Heart right ventricle (tissue), 16 donors: ENCODE results near the gene MOSPD3. TPM values are rescaled to one million over a fixed set of nuclear protein-coding genes. Genes with fewer than 3 reads are reported as not detected.

ENCODE experiments used
- ATAC-seq, 8 donors: fragments of 200-7000 bp; cut with Tn5 transposase; one replicate each; pipeline ENCODE4 v1.9.1; 2020; ENCODE audit warnings: mild to moderate bottlenecking in 8 of 8, moderate library complexity in 8 of 8, moderate number of reproducible peaks in 1 of 8
- DNase-seq, 2 donors: peaks; one replicate each; pipeline ENCODE4 v3.0.0-alpha.2; 2020
- H3K27ac ChIP-seq, 10 donors: fragments of 200-600 bp; sonication (generic) in 2 of 10; one replicate each; pipeline versions ENCODE4 v1.5.0 to v1.8.0; 2020 to 2022; ENCODE audit warnings: mild to moderate bottlenecking in 3 of 10
- H3K27me3 ChIP-seq, 7 donors: fragments of 200-600 bp; one replicate each; pipeline ENCODE4 v1.8.0; 2021 to 2022; ENCODE audit warnings: mild to moderate bottlenecking in 2 of 7
- H3K36me3 ChIP-seq, 9 donors: fragments of 200-600 bp; sonication (generic) in 1 of 9; one replicate each; pipeline versions ENCODE4 v1.5.0 to v1.8.0; 2020 to 2022; ENCODE audit warnings: mild to moderate bottlenecking in 2 of 9
- H3K4me1 ChIP-seq, 9 donors: fragments of 200-600 bp; sonication (generic) in 1 of 9; one replicate each; pipeline versions ENCODE4 v1.5.0 to v1.8.0; 2020 to 2022; ENCODE audit warnings: mild to moderate bottlenecking in 4 of 9
- H3K4me3 ChIP-seq, 10 donors: fragments of 200-600 bp; sonication (generic) in 2 of 10; one replicate each; pipeline versions ENCODE4 v1.5.0 to v1.8.0; 2020 to 2022; ENCODE audit warnings: mild to moderate bottlenecking in 7 of 10, moderate library complexity in 2 of 10
- H3K9me3 ChIP-seq, 11 donors: fragments of 200-600 bp in 10 of 11; sonication (generic) in 2 of 11; one replicate each; pipeline versions ENCODE4 v1.5.0 to v1.8.0; 2013 to 2022; ENCODE audit warnings: mild to moderate bottlenecking in 2 of 11, control low read depth in 1 of 11, moderate library complexity in 1 of 11
- CTCF ChIP-seq, 9 donors: fragments of 200-600 bp; sonication (generic) in 2 of 9; IDR thresholded peaks; one replicate each; pipeline versions ENCODE4 v1.5.0 to v1.8.0; 2021 to 2022; ENCODE audit warnings: antibody characterized with exemption in 9 of 9, mild to moderate bottlenecking in 5 of 9, moderate library complexity in 1 of 9
- WGBS, 2 donors: extraction: QIAGEN DNeasy Blood & Tissue Kit; methylation state at CpG; one replicate each; pipeline ENCODE4 v1.1.7; 2013; ENCODE audit warnings: inconsistent platforms in 1 of 2; 5-methylcytosine and 5-hydroxymethylcytosine counted together
- intact Hi-C, 10 donors: fragments of 100-400 bp; cut with DNase I; formaldehyde crosslinking; loops; one replicate each; pipeline versions ENCODE4 v1.11.1 to v1.14.2; 2022
- polyA plus RNA-seq, 2 donors: library from polyadenylated mRNA; stranded (reverse); fragments of 200-250 nt; gene quantifications; one replicate each; pipeline ENCODE4 v1.2.3, GENCODE V29; 2013
- total RNA-seq, 10 donors: library from RNA; stranded (reverse); fragmentation: NEBNext Ultra II Directional in 3 of 10; extraction: Animal tissue kit (Norgen Biotek cat#: 25700) in 3 of 10; gene quantifications; one replicate each; pipeline versions ENCODE4 v1.2.1 to v1.2.4, GENCODE V29; 2021 to 2023
- donor health status: Arrhythmogenic right ventricular cardiomyopathy.
- donor health status: ischemic (EF 13 %, LVEDD 7.1; RV severe dilation, severe dysfunction).
- donor health status: healthy with polysubstance abuse.
- donor health status: DM: no; HTN: yes; CAD: no.
- donor health status: DM: no; HTN: no; CAD: no.
- donor health status: ischemic (EF 25% LVEDD 6.9; RV normal size, moderate dysfunction).
- donor health status: ischemic (EF 25% LVEDD 5.7; RV mildly dilated, moderate dysfunction).
- donor health status: healthy.
- donor health status: DM: yes; HTN: yes; CAD: no.
- donor health status: Ischemic cardiomyopathy.
- donor health status: ischemic (EF 35%, LVEDD 5.7; RV mildly dilated, moderate dysfunction).
- donor health status: nonischemic (EF 11% LVEDD 7.7; RV severe dilation, severe dysfunction).
- donor health status: DM: yes; HTN: yes; CAD: no.
- donor health status: PGD.
- donor health status: ischemic (EF 29% LVEDD 5.4; RV normal size, mild dysfunction).
- donor health status: nonischemic (EF 23%, LVEDD 6.1; RV moderate dilation, normal function).

The MOSPD3 gene
- total and polyA plus RNA-seq, 12 donors = 8.0 to 12.6 (median 10.9) TPM

GRCh38 chr7:100577103-100577502 lies 35.2 kb upstream of the MOSPD3 start:
- no peak for TF ChIP-seq CTCF (IDR thresholded peaks at IDR 0.05)
- Histone ChIP-seq H3K27me3 (no peaks in the 10 kb centered on the region), H3K9me3 (no peaks in the 10 kb centered on the region), H3K4me1 (peaks cover 0 to 3% (median under 1%) of the 10 kb centered on the region in 9 donors), H3K4me3 (no peak overlapping the region), H3K27ac (no peak overlapping the region), H3K36me3 (peaks cover 4 to 93% (median 77%) of the 10 kb centered on the region in 9 donors)
- intact Hi-C loops = no loop called here
- ATAC-seq (no peak), DNase-seq (no peak)
- WGBS, 2 donors = 93% methylated on average over 24 of the region's 24 CpGs

GRCh38 chr7:100577507-100577906 lies 34.8 kb upstream of the MOSPD3 start:
- DNase-seq (no peak), ATAC-seq (no peak)
- TF ChIP-seq CTCF (IDR thresholded peaks at IDR 0.05) = no peak
- peaks cover 0 to 7% (median 4%) of the 10 kb centered on the region in 9 donors for H3K4me1 ChIP-seq
- intact Hi-C loops = no loop called here
- H3K27ac ChIP-seq = no peak overlapping the region
- H3K4me3 ChIP-seq = no peak overlapping the region
- 91 to 93% methylated on average over 14 of the region's 14 CpGs for WGBS, 2 donors
- H3K9me3 ChIP-seq = no peaks in the 10 kb centered on the region
- peaks cover 4 to 95% (median 81%) of the 10 kb centered on the region in 9 donors for H3K36me3 ChIP-seq
- no peaks in the 10 kb centered on the region for H3K27me3 ChIP-seq

GRCh38 chr7:100578246-100579183 lies 33.8 kb upstream of the MOSPD3 start:
- no peak overlapping the region for H3K4me3 ChIP-seq
- intact Hi-C loops = no loop called here
- no peak for ATAC-seq
- no peak for DNase-seq
- 92 to 94% methylated on average over 28 of the region's 28 CpGs for WGBS, 2 donors
- peaks cover 4 to 94% (median 82%) of the 10 kb centered on the region in 9 donors for H3K36me3 ChIP-seq
- peaks cover 5 to 18% (median 14%) of the 10 kb centered on the region in 9 donors for H3K4me1 ChIP-seq
- no peaks in the 10 kb centered on the region for H3K27me3 ChIP-seq
- no peaks in the 10 kb centered on the region for H3K9me3 ChIP-seq
- H3K27ac ChIP-seq = no peak overlapping the region
- no peak for TF ChIP-seq CTCF (IDR thresholded peaks at IDR 0.05)

GRCh38 chr7:100580466-100581283 lies 31.7 kb upstream of the MOSPD3 start:
- H3K27me3 ChIP-seq = no peaks in the 10 kb centered on the region
- H3K4me1 ChIP-seq = peaks cover 5 to 37% (median 32%) of the 10 kb centered on the region in 9 donors
- 87 to 88% methylated on average over 11 of the region's 11 CpGs for WGBS, 2 donors
- H3K9me3 ChIP-seq = no peaks in the 10 kb centered on the region
- H3K27ac ChIP-seq = no peak overlapping the region
- ATAC-seq (no peak), DNase-seq (no peak)
- TF ChIP-seq CTCF (IDR thresholded peaks at IDR 0.05) = no peak
- H3K4me3 ChIP-seq = no peak overlapping the region
- peaks cover 4 to 74% (median 65%) of the 10 kb centered on the region in 9 donors for H3K36me3 ChIP-seq
- intact Hi-C loops = loop anchor here in 2 of 10 donors (5.0 kb wide), 1 partner anchor 107 kb away; no protein-coding TSS in a partner anchor
